ENCODE data around the gene ZNF322.
"Not testable (repeated sequence)": the region's sequence is repeated elsewhere in the genome, so short reads cannot be mapped to it uniquely, and the experiment has no call there.

ZNF322 gene

GRCh38 chr6:26659042-26659999 is at the start of gene ZNF322:
TSS of gene ZNF322 (minus strand) at chr6:26659746. CDS start at chr6:26638553, 21,193 bp downstream.
- peak; percentile 67 to 72 for DNase-seq (ENCODE audit: low read depth in 2 of 2)

GRCh38 chr6:26705780-26706179 is 46.2 kb upstream of the ZNF322 start:
- DNase-seq (ENCODE audit: low read depth in 2 of 2), result not testable (repeated sequence)

- not testable (repeated sequence) for DNase-seq (ENCODE audit: low read depth in 2 of 2)
Measured at GRCh38 chr6:26705352-26705751, 45.8 kb upstream of the ZNF322 start.

- not testable (repeated sequence) for DNase-seq (ENCODE audit: low read depth in 2 of 2)
Measured at GRCh38 chr6:26701023-26701747, 41.6 kb upstream of the ZNF322 start.

GRCh38 chr6:26697496-26697895 is 38.0 kb upstream of the ZNF322 start:
- DNase-seq (ENCODE audit: low read depth in 2 of 2), result not testable (repeated sequence)

- DNase-seq (ENCODE audit: low read depth in 2 of 2), result not testable (repeated sequence)
Measured at GRCh38 chr6:26689324-26689947, 29.9 kb upstream of the ZNF322 start.

GRCh38 chr6:26682435-26683042 is 23.0 kb upstream of the ZNF322 start:
- DNase-seq (ENCODE audit: low read depth in 2 of 2), result not testable (repeated sequence)

GRCh38 chr6:26673287-26673686 is 13.7 kb upstream of the ZNF322 start:
- not testable (repeated sequence) for DNase-seq (ENCODE audit: low read depth in 2 of 2)

GRCh38 chr6:26670558-26670957 is 11.0 kb upstream of the ZNF322 start:
- not testable (repeated sequence) for DNase-seq (ENCODE audit: low read depth in 2 of 2)

GRCh38 chr6:26670003-26670402 is 10.5 kb upstream of the ZNF322 start:
- DNase-seq (ENCODE audit: low read depth in 2 of 2), result not testable (repeated sequence)

GRCh38 chr6:26660000-26660361 is 435 bp upstream of the ZNF322 start:
- no peak for DNase-seq (ENCODE audit: low read depth in 2 of 2)

- DNase-seq (ENCODE audit: low read depth in 2 of 2), result no peak
Measured at GRCh38 chr6:26657256-26657655, 2.3 kb downstream of the ZNF322 start.

GRCh38 chr6:26653007-26653406 is 6.5 kb downstream of the ZNF322 start:
- no peak for DNase-seq (ENCODE audit: low read depth in 2 of 2)

GRCh38 chr6:26651133-26651781 is 8.3 kb downstream of the ZNF322 start:
- no peak for DNase-seq (ENCODE audit: low read depth in 2 of 2)

- DNase-seq (ENCODE audit: low read depth in 2 of 2), result no peak
Measured at GRCh38 chr6:26646074-26646473, 13.5 kb downstream of the ZNF322 start.

- DNase-seq (ENCODE audit: low read depth in 2 of 2), result no peak
Measured at GRCh38 chr6:26640806-26641205, 18.7 kb downstream of the ZNF322 start.

GRCh38 chr6:26629359-26629758 is 30.2 kb downstream of the ZNF322 start:
- DNase-seq (ENCODE audit: low read depth in 2 of 2), result no peak

GRCh38 chr6:26627843-26628242 is 31.7 kb downstream of the ZNF322 start:
- no peak for DNase-seq (ENCODE audit: low read depth in 2 of 2)

- no peak for DNase-seq (ENCODE audit: low read depth in 2 of 2)
Measured at GRCh38 chr6:26624557-26624956, 35.0 kb downstream of the ZNF322 start.

- DNase-seq (ENCODE audit: low read depth in 2 of 2), result no peak
Measured at GRCh38 chr6:26623339-26623859, 36.1 kb downstream of the ZNF322 start.
